ENCODE measurements around the gene EBF4. TPM values are rescaled to one million over a fixed set of nuclear protein-coding genes. Genes with fewer than 3 reads are reported as not detected.

The EBF4 gene
- total and polyA plus RNA-seq, 2 of the 8 experiments (the other 6 are each of a cell fraction or from before 2014, with no cell fraction given): 1.2 to 2.9 TPM

- H2BK20ac ChIP-seq (ENCODE audit: low read length): no peak overlapping the region
- H3K56ac ChIP-seq (replicated peaks; ENCODE audit: insufficient read length, low read depth, low read length): no peak overlapping the region
- no peak overlapping the region for H4K8ac ChIP-seq (ENCODE audit: extremely low read depth, insufficient read depth, low read length)
- H2AK5ac ChIP-seq (ENCODE audit: low read depth, low read length): no peak overlapping the region
- H3K18ac ChIP-seq (ENCODE audit: extremely low read depth, low read length): no peak overlapping the region
- 87% methylated on average over 15 of the region's 16 CpGs; no CpG with 5 or more reads in 1 of the 2 experiments for WGBS, 2 experiments (ENCODE audit: extremely low coverage in 1 of 2, insufficient coverage in 1 of 2, insufficient read length in 1 of 2, insufficient replicate concordance in 2 of 2, low coverage in 1 of 2, low lambda C conversion rate in 2 of 2, missing lambda C conversion rate in 1 of 2)
- H4K5ac ChIP-seq (ENCODE audit: insufficient read length, low read depth, low read length): no peak overlapping the region
- ChIA-PET POLR2A (ENCODE audit: partially characterized antibody) (no interaction called here), CTCF (ENCODE audit: partially characterized antibody) (interaction anchor here (0.6 to 2.1 kb wide), 4 partner anchors 17 to 41 kb away, joined by 3 to 4 read pairs (median 4); no protein-coding TSS in a partner anchor)
- peaks cover 13% of the 10 kb centered on the region for H3K23me2 ChIP-seq (ENCODE audit: low read depth, low read length)
- no peak for DNase-seq (ENCODE audit: low read depth in 1 of 2, low spot score in 2 of 2)
- H3K4me1 ChIP-seq (replicated peaks in 1 of 4; ENCODE audit: control insufficient read depth in 3 of 4, insufficient read depth in 4 of 4, low read length in 3 of 4): peaks cover 0 to 21% (median 6%) of the 10 kb centered on the region in 4 experiments; a peak in 6 of 7 replicates
- no peak overlapping the region for H3K4ac ChIP-seq (replicated peaks; ENCODE audit: insufficient read length, low read depth, low read length)
- H3K9ac ChIP-seq (replicated peaks in 1 of 4; ENCODE audit: extremely low read depth in 1 of 4, low read depth in 3 of 4, low read length in 3 of 4): no peak overlapping the region
- H3K4me2 ChIP-seq (ENCODE audit: insufficient read depth in 1 of 2, low read depth in 2 of 2, low read length in 2 of 2): no peak overlapping the region
- H3K79me1 ChIP-seq (ENCODE audit: low read depth, low read length): no peaks in the 10 kb centered on the region; the same call in 1 of the 2 replicates
- H3K27me3 ChIP-seq (replicated peaks in 1 of 4; ENCODE audit: control insufficient read depth in 3 of 4, extremely low read depth in 1 of 4, insufficient read depth in 3 of 4, low read length in 3 of 4): peaks cover 2 to 16% (median 16%) of the 10 kb centered on the region in 4 experiments
- no peak overlapping the region for H2AFZ ChIP-seq (ENCODE audit: low read length)
- no peak overlapping the region for H2BK15ac ChIP-seq (ENCODE audit: low read length)
- H4K20me1 ChIP-seq (replicated peaks in 1 of 2; ENCODE audit: control insufficient read depth in 1 of 2, insufficient read depth in 2 of 2, low read length in 2 of 2): peaks cover 0 to 12% of the 10 kb centered on the region in 2 experiments
- H4K91ac ChIP-seq (replicated peaks; ENCODE audit: insufficient read length, low read length): no peak overlapping the region
- H2BK120ac ChIP-seq (replicated peaks; ENCODE audit: low read depth, low read length): no peak overlapping the region
- H3K36me3 ChIP-seq (ENCODE audit: control insufficient read depth in 2 of 4, insufficient read depth in 4 of 4, low read length in 3 of 4): peaks cover 11 to 35% (median 20%) of the 10 kb centered on the region in 4 experiments; a peak in 6 of 8 replicates
- TF ChIP-seq CTCF (IDR thresholded peaks at IDR 0.05; ENCODE audit: control extremely low read depth in 1 of 3, insufficient read depth in 1 of 3, low read depth in 1 of 3, low read length in 3 of 3) (no peak), HDAC2 (IDR thresholded peaks at IDR 0.05; ENCODE audit: borderline replicate concordance in 1 of 2, low read depth in 2 of 2, low read length in 2 of 2) (no peak), MAFK (IDR thresholded peaks at IDR 0.05; ENCODE audit: low read depth, low read length) (no peak), SUZ12 (IDR thresholded peaks at IDR 0.05; ENCODE audit: low read length) (no peak)
- no peak overlapping the region for H3K4me3 ChIP-seq (ENCODE audit: extremely low read depth in 1 of 4, insufficient read depth in 2 of 4, low read depth in 3 of 4, low read length in 4 of 4)
- H2BK5ac ChIP-seq (ENCODE audit: low read depth, low read length): no peak overlapping the region
- no peaks in the 10 kb centered on the region for H3K79me2 ChIP-seq (ENCODE audit: control insufficient read depth in 1 of 2, insufficient read depth in 2 of 2, low read length in 2 of 2)
- no peak for FAIRE-seq
- H3K9me3 ChIP-seq (ENCODE audit: insufficient read depth in 2 of 2, low read depth in 1 of 2, low read length in 1 of 2): no peaks in the 10 kb centered on the region
- H3K27ac ChIP-seq (ENCODE audit: low read depth, low read length): no peak overlapping the region
- H2BK12ac ChIP-seq (ENCODE audit: low read depth, low read length): no peak overlapping the region
- H3K14ac ChIP-seq (ENCODE audit: insufficient read length): no peak overlapping the region
- no peak overlapping the region for H3K23ac ChIP-seq (ENCODE audit: insufficient read length)
Observed at GRCh38 chr20:2797136-2797983, 104.8 kb downstream of the EBF4 start.

All from H1 (cell line).